GM06990 (cell line): ENCODE measurements around the gene HLA-DOB.

Experiments used
- DNase-seq: peaks from one replicate; pipeline ENCODE4 v3.0.0-alpha.2; 2011; ENCODE audit not compliant: insufficient read length; ENCODE audit errors: extremely low read depth
- H3K27me3 ChIP-seq: replicated peaks from 2 replicates; pipeline ENCODE4 v1.6.0; 2011; ENCODE audit warnings: low read length; ENCODE audit not compliant: control insufficient read depth, insufficient read depth
- H3K36me3 ChIP-seq: 2 replicates; pipeline ENCODE4 v1.5.1; 2011; ENCODE audit warnings: low read length; ENCODE audit not compliant: control insufficient read depth, insufficient read depth
- H3K4me3 ChIP-seq: replicated peaks from 2 replicates; pipeline ENCODE4 v1.5.1; 2011; ENCODE audit warnings: low read depth, mild to moderate bottlenecking, control low read depth, low read length
- TF ChIP-seq, protein P1 (sequence below): IDR thresholded peaks from 2 replicates; pipeline ENCODE4 v1.5.1; 2011; ENCODE audit warnings: low read length, control low read depth, mild to moderate bottlenecking, inconsistent platforms; ENCODE audit not compliant: insufficient read depth, poor library complexity, severe bottlenecking

HLA-DOB gene

DNA sequence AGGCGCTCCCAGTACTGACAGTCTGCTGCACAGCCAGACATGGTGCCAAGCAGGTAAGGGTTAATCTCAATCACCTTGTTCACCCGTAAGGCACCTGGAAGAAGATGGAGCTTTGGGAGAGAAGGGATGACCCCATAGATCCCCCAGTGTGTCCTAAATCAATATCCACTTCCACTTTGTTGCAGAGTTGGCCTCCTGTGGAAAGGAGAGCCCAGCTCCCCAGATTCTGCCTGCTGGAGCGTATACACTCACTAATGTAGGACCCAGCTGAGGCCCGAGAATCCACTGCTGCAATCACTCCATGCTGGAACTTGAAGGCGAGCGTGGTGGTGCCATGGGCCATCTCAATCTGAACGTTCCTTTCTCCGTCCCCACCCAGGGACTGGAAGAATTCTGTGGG lies 25.9 kb upstream of the HLA-DOB start:
- DNase-seq = no peak
- Histone ChIP-seq H3K27me3 (no peaks in the 10 kb centered on the region), H3K36me3 (peaks cover 17% of the 10 kb centered on the region), H3K4me3 (peak overlapping the region; percentile 81)
- TF ChIP-seq, protein P1, sequence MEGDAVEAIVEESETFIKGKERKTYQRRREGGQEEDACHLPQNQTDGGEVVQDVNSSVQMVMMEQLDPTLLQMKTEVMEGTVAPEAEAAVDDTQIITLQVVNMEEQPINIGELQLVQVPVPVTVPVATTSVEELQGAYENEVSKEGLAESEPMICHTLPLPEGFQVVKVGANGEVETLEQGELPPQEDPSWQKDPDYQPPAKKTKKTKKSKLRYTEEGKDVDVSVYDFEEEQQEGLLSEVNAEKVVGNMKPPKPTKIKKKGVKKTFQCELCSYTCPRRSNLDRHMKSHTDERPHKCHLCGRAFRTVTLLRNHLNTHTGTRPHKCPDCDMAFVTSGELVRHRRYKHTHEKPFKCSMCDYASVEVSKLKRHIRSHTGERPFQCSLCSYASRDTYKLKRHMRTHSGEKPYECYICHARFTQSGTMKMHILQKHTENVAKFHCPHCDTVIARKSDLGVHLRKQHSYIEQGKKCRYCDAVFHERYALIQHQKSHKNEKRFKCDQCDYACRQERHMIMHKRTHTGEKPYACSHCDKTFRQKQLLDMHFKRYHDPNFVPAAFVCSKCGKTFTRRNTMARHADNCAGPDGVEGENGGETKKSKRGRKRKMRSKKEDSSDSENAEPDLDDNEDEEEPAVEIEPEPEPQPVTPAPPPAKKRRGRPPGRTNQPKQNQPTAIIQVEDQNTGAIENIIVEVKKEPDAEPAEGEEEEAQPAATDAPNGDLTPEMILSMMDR = no peak

DNA sequence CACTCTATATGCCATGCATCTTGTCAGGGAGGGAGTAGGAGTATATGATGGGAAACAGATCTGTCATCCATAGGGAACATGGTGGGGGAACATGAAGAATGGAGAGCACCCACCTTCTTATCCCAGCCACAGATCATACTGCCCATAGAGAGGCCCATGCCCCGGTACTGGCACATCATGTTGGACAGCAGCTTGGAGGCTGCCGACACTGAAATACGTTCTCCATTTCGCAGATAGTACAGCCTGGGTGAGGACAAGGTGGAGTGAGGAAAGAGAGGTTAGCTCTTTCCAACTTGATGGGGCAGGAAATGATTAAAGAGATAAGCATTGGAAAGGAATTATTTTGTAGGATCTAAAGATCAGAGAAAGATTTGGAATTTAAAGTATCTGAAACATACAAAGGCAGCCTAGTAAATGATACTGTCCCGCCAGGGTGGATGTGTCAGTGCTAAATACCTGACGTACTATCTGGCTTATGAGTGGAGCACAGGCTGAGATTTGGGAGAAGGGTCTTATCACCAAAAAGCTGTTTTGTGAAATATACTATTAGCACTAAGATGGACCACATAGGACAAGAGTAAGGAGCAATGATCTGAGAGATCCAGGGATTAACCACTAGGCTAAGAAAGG lies 25.3 kb upstream of the HLA-DOB start:
- DNase-seq = no peak

DNA sequence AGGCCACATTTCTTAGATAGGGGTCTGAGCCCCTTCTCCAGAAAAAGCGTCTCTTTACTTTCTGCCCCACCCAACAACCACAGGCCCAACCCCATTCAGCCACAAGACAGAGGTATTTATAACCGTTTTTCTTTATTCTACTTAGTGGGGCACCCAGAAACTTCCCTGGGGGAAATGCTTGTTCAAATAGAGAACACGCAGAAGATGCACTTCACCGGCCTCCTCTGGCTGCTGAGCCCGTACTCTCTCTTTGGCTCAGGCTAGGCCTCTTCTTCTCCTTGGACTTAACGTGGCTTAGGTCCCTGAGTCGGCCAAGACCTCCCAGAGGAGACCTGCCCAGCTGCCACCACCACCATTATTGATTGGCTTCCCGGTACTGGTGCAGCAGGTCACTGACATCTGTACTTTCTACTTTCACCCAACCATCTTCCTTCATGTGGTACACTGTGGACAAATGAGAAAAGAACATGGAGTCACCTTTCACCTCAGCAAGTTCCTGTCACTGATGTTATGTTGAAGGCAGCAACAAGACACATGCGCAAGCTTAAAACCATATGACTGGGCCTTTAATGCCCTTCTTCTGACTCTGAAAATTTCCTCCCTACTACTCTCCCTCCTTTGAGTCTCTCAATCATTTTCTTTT lies 23.9 kb upstream of the HLA-DOB start:
- H3K4me3 ChIP-seq = no peak overlapping the region
- H3K36me3 ChIP-seq = peaks cover 7% of the 10 kb centered on the region
- TF ChIP-seq, protein P1 = no peak
- DNase-seq = peak; percentile 65
- H3K27me3 ChIP-seq = no peaks in the 10 kb centered on the region

More for the DNA sequence above, 25.3 kb upstream of the HLA-DOB start:
- TF ChIP-seq, protein P1 = no peak
- H3K27me3 ChIP-seq = no peaks in the 10 kb centered on the region
- peak overlapping the region; percentile 81 for H3K4me3 ChIP-seq
- H3K36me3 ChIP-seq = peaks cover 12% of the 10 kb centered on the region

DNA sequence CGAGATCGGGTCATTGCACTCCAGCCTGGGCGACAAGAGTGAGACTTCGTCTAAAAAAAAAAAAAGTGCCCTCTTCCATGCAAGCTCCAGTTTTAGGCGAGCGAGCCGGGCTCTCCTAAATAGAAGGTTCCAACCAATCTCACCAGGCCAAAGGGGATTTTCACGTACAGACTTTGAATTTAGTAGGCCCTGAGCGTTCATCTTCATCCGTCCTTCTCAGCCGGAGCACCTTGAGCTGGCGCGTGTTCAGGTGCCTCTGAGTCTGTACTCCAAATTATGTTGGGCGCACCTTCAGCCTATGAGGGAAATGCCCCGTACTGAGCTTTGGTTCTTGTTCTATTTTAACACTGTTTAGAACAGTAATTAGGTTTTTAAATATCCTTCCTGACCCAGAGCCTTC lies 22.6 kb upstream of the HLA-DOB start:
- TF ChIP-seq, protein P1 = no peak
- H3K4me3 ChIP-seq = no peak overlapping the region
- no peak for DNase-seq
- no peaks in the 10 kb centered on the region for H3K27me3 ChIP-seq
- peaks cover 9% of the 10 kb centered on the region for H3K36me3 ChIP-seq

DNA sequence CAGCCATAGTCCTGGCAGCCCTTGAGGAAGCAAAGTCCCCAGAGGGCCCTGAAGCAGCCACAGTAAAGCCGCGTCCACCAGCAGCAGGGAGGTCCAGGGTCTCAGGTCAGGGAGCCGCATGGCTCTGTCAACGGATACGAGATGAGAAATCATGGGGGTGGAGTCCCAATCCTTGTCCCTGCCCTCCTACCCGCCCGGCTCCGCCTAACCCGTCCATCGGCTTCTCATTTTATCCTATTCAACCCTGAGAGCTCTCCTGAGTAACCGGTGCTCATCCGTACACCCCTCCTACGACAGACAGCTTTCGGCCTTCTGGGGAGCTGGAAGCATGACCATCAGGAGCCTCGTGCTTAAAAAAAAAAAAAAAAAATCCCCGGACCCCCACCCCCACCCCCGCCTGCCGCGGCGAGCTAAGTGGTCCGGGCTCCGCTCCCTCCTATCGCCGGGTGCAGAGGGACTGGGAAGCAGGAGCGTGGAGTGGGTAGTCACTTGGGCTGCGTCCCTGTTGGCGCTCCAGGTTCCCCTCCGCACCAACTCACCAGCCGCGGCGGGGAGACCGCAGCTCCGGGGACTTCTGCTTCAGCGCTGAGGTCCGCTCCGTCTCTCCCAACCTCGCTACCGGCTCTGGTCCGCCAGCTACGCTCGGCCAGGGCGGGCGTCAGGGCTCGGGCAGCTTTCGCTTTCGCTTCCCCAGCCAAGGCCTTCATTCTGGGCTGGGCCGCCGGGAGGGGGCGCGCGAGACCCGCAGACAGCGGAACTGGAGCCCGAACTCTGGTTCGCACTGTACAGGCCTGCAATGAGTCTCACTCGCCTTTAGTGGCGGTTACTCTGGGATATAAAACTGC lies 21.5 kb upstream of the HLA-DOB start, which contains the start of gene TAP2:
Gene TAP2 (minus strand): TSS at position 626 of the 845 bp plus-strand sequence. CDS start 506 bp downstream, at position 120.
- Histone ChIP-seq H3K4me3 (peak within 1 kb of the TSS; percentile 87), H3K27me3 (no peaks in the 10 kb centered on the region), H3K36me3 (peaks cover 11% of the 10 kb centered on the region)
- TF ChIP-seq, protein P1 = peak; percentile 95
- peak; percentile 96 for DNase-seq
